GM21723 (cell line): ENCODE measurements around the gene NT5DC3.

Source experiments
- ATAC-seq: cut with Tn5 transposase; IDR thresholded peaks from one replicate; pipeline ENCODE4 v1.9.1; 2021; ENCODE audit warnings: mild to moderate bottlenecking, moderate library complexity; ENCODE audit not compliant: unreplicated experiment

Gene NT5DC3

DNA sequence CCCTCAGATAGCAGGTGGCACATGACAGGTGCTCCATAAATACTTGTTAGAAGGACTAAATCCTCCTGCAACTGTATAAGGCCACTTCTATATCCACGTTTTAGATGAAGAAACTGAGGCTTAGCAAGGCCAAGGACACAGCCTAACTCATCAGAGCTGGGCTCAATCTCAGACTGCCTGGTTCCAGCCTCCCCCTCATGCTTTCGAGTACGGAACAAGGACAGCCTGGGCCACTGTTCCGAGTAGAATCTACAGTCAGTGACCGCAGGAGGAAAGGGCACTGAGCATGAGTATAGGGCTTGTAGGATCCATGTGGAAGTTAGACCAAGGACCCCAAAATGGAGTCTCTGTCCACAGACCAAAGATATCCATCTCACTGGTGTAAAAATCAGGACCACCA lies 84.6 kb downstream of the NT5DC3 start:
- ATAC-seq = no peak

DNA sequence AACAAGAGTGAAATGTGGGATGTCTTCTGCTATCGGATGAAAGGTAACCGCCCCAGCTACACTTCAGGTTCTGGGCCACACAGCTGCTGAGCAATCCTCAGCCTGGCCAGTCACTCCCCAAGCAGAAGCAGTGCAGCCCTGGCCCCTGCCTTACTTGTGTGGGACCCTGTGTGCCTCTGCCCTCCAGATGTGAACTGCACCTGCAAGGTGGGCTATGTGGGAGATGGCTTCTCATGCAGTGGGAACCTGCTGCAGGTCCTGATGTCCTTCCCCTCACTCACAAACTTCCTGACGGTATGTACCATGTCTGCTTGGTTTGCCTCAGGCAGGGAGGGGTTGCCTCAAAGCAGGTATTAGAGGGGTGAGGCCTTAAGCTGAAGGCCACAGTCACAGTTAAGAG lies 85.6 kb downstream of the NT5DC3 start:
- no peak for ATAC-seq

DNA sequence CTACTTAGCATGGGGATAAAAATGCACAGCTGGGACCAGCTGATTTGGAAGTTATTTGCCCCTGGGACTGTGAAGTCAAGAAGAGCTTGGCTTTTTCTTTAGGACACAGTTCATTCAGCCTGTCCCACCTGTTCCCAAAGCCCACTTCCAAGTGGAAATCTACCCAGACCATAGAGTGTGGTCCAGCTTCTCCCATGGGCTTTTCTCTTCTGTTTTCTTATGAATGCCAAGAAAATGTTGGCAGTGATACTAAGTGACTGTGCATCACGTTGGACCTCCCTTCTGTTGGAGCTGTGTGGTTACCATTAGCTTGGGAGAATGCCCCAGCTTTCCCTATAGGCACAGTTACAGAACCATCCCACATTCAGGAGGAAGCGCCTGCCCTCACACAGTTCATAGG lies 89.4 kb downstream of the NT5DC3 start:
- ATAC-seq = no peak

DNA sequence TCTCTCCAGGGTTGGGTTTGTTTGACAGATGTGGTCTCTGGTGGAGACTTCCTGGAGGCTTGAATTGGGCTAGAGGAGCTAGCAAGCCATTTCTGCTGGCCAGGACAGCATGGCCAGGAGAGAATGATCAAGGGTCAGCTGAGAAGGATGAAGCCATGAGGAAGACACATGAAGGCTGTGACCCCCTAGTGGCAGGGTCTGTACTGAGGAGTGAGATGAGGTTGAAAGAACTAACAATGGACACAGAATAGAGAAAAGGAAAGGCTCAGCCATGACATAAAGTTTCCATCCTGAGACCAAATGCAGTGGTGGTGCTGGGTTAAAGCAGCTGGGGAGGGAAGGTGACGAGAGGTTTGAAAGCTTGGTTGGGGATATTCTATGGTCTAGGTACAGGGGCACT lies 89.9 kb downstream of the NT5DC3 start:
- no peak for ATAC-seq

DNA sequence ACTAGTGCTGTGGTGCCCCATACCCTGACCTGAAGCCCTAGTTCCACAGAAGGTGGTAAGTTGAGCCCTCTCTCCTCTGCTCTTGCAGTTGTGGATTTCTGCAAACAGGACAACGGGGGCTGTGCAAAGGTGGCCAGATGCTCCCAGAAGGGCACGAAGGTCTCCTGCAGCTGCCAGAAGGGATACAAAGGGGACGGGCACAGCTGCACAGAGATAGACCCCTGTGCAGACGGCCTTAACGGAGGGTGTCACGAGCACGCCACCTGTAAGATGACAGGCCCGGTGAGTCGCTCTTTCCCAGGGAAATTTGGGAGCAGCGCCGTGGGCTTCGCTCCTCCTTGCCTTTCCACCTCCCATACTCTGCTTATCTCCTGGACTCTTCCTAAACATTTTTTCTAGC lies 92.2 kb downstream of the NT5DC3 start:
- ATAC-seq = no peak

DNA sequence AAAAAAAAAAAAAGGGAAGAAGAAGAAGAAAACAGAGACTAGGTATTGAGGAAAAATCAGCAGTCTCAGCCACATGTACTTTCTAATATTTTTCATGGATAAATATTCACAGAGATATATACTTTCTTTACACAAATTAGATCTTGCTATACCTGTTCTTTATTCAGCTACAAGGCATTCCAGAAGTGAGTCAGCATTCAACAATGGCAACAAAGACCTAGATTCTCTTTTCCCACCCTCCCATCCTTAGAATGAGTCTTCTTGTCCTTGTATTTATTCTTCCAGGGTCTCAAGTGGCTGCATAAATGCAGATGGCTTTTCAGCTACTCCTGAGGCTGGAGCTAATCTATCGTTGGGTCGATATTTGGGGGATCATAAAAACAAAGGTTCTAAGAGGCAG lies 93.0 kb downstream of the NT5DC3 start:
- no peak for ATAC-seq

DNA sequence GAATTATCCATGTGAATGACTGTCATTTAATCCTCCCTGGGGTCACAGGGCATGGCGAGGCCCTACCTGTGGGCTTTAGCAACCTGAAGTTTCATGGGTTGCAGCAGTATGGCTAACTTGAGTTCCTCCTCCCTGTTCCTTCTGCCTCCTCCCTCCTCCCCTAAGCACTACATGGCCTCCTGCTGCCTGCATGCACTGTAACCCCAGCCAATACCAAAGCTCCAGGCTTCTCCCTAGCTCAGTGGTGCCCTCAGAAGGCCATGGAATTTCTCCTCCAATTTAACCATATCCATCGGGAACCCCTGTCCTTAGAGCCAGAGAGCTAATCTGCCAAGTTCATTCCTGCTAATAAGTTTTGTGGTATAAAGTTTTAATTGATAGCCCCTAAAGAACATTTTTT lies 95.1 kb downstream of the NT5DC3 start:
- no peak for ATAC-seq

DNA sequence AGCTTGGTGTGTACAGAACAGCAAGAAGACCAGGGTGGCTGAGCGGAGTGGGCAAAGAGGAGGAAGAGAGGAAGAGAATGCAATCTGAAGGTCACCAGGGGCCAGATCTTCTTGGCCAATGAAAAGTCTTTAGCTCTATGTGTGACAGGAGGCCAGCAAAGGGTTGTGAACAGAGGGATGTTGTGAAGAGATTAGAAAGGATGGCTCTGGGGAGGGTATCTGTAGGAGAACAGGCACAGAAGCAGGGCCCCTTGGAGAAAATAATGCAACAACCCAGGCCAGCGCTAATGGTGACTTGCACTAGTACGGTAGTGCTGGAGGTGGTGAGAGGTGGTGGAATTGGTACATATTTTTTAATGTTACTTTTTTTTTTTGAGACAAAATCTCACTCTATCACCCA lies 97.2 kb downstream of the NT5DC3 start:
- no peak for ATAC-seq

DNA sequence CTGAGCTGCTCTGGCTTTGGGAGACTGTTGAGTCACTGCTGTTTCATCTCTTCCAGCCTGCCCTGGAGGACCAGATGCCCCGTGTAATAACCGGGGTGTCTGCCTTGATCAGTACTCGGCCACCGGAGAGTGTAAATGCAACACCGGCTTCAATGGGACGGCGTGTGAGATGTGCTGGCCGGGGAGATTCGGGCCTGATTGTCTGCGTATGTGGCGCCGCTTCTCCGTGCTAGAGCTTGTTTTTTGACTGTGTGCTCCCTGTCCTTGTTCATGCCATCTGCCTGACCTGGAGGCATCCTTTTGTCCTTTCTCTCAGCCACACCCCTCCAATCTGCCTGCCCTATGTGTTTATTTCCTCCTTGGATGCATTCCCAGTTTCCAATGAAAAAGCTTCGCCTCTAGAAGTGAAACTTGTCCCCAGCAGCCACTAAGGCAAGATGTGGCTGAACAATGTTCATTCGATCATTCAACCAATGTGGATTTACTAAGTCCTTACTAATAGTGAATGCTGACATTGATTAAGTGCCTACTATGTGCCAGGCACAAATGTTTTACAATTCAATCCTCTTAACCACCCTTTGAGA lies 98.6 kb downstream of the NT5DC3 start:
- ATAC-seq = no peak

DNA sequence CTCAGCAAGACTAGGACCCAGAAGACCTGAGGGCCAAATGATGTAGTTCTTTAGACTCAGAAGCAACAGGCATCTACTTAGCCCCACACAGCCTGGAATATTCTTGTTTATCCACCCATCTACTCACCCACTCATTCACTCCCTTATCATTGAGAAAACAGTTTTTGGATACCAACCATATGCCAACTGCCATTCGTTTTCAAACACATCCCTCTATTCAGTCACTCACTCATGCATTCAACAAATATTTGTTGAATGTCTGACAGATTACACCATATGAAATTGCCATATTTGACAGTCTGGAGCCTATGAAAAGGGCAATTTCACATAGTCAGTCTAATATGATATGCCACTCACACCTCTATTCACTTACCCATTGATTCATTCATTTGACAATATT lies 103.2 kb downstream of the NT5DC3 start:
- ATAC-seq = no peak

DNA sequence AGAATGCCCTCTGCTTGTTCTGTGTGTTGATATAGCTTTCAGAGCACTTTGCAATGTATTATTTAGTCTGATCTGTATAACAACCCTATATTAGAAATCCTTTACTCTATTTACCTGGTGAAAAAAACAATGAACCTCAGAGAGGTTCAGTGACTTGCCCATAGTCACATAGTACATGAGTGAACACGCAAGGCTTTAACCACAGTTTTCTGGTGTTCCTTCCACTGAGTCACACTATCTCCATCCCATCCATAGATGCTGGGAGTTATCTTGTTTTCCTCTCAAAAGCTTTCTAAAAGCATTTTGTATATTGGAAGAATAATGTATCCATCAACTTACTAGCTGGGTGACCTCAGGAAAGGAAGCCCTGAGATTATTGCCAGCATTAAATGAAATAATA lies 104.5 kb downstream of the NT5DC3 start:
- ATAC-seq = no peak

DNA sequence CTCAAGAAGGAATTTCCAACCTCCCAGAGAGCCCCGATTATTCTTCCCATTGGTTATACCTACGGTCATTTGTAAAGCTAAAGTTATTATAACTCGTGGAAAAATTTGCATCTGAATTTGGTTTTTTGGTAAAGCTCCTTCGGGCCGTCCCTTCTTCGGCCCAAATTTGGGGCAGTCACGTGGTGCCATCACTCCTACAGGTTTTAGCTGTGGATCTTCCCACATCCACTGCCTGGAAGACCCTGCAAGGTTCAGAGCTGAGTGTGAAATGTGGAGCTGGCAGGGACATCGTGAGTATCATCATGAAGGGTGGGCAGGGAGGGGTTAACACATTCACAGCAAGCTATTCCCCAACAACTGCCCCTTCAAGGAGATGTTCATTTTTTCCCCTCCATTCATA lies 105.7 kb downstream of the NT5DC3 start:
- ATAC-seq = no peak

DNA sequence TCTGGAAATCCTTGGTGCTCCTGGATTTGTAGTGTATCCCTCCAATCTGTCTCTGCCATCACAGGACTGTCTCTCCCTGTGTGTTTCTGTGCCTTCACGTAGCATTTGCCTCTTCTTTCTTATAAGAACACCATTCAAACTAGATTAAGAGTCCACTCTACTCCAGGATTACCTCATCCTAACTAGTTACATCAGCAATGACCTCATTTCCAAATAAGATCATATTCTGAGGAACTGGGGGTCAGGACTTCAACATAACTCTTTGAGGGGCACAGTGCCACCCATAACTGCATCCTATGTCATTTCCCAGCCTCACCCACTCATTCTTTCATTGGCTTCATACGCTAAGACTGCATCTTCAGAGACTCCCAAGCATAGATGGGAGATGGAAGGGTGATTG lies 106.2 kb downstream of the NT5DC3 start:
- no peak for ATAC-seq

DNA sequence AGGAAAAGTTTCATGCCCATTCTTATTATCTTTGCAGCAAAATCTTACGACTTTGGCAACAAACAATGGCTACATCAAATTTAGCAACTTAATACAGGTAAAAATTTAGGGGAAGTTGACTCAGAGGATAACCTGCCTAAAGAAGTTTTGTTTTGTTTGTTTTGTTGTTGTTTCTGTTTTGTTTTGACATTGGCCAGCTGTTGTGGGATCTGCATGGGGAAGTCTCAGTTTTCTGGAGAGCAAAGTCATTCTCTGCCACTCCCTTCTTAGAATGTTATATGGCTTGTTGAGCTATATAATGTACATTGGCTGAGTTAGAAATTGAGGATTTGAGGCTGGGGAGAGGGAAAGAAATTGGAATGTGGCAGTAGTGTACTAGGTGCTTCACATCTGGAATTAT lies 109.5 kb downstream of the NT5DC3 start:
- no peak for ATAC-seq

DNA sequence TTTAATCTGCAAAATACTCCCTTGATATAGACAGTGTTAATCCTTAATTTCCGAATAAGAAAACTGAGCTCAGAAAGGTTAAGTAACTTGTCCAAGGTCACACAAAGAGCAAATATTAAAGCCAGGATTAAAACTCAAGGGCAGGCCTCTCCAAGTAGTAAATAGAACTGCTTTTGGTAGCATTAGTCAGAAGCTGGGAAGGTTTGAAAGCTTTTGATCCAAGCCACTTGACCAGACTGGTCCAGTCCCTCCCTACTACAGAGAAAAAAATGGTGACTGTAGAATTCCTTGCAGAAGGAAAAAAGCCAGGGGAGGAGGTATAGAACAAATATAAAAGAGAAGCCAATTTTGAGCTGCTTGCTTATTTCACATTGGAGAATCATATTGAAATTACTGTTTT lies 111.5 kb downstream of the NT5DC3 start:
- ATAC-seq = no peak

DNA sequence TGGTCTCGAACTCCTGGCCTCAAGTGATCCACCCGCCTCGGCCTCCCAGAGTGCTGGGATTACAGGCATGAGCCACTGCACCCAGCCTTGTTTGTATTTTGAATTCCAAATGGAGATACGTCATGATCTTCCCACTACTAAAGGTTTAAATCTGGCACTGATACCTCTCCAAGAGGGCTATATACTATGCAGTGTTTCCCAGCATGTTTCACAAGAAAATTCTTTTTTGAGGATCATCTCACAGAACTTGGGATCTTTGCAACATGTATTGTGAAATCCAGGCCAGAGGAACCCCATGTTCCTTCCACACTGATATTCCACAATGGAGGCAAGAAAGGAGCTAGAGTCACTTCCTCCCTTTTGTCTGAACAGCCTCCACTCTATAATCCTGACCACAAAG lies 112.7 kb downstream of the NT5DC3 start:
- no peak for ATAC-seq

DNA sequence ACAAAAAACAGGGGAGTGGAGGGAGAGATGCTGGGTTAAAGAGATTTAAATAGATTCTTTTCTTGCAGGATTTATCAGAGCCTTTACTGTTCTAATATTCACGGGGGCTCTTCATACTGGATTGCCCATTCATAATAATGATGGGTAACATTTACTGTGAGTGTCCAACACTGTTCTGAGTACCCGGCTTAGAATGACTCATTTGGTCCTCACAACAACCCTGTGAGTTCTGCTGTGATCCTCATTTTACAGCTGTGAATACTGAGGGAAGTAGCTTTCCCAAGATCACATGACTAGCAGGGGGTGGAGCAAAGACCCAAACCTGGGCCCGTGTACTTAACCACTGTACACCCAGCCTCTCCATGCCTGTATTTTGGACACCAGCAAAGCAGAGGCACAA lies 113.4 kb downstream of the NT5DC3 start:
- no peak for ATAC-seq

DNA sequence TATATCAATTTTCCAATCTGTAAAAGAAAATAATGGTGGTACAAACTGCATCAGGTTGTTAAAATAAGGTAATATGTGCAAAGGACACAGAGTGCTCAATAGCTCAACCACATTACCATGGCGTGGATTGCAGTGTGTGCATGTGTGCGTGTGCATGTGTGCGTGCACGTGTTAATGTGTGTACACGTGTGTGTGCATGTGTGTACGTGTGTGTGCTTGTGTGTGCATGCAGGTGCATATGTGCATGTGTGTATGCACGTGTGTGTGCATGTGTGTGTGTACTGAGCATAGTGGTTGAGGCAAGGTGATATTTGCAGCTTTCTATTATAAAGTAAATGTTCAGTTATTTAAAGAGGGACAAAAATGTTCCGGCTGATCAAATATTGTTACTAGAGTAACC lies 115.6 kb downstream of the NT5DC3 start:
- ATAC-seq = no peak
